ENCODE data around the gene ZC3H14. TPM values are rescaled to one million over a fixed set of nuclear protein-coding genes. Genes with fewer than 3 reads are reported as not detected.

The ZC3H14 gene
- total and polyA plus RNA-seq, 7 donors, result 28.5 to 45.0 (median 37.1) TPM

DNA sequence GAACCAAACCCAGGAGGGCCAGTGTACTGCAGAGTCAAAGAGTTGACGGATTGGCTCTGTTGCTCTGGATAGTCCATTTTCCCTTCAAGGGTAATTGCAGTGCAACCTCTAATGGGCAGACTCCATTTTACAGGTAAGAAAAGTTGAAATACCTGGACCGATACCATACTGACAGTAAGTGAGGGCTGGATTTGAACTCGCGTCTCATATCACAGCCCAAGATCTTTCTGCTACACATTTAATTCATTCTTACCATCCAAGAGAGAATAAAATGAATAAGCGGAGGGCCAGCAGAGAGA lies 356 bp upstream of the ZC3H14 start:
- peak in 2 of 4 donors; percentile 1 to 3 for ATAC-seq
- Histone ChIP-seq H3K9me3 (no peaks in the 10 kb centered on the region), H3K4me1 (peaks cover 9% of the 10 kb centered on the region), H3K36me3 (ENCODE audit: insufficient read depth in 1 of 2, low read depth in 1 of 2) (peaks cover 0 to 11% of the 10 kb centered on the region in 2 donors), H3K27ac (peak overlapping the region; percentile 85), H3K27me3 (ENCODE audit: insufficient read depth in 3 of 3, low read length in 2 of 3) (no peaks in the 10 kb centered on the region), H3K4me3 (peak overlapping the region; percentile 81)
- intact Hi-C loops (cut with DNase I), result loop anchor here (5.0 kb wide), 1 partner anchor 70 kb away; no protein-coding TSS in a partner anchor
- TF ChIP-seq, protein P1, sequence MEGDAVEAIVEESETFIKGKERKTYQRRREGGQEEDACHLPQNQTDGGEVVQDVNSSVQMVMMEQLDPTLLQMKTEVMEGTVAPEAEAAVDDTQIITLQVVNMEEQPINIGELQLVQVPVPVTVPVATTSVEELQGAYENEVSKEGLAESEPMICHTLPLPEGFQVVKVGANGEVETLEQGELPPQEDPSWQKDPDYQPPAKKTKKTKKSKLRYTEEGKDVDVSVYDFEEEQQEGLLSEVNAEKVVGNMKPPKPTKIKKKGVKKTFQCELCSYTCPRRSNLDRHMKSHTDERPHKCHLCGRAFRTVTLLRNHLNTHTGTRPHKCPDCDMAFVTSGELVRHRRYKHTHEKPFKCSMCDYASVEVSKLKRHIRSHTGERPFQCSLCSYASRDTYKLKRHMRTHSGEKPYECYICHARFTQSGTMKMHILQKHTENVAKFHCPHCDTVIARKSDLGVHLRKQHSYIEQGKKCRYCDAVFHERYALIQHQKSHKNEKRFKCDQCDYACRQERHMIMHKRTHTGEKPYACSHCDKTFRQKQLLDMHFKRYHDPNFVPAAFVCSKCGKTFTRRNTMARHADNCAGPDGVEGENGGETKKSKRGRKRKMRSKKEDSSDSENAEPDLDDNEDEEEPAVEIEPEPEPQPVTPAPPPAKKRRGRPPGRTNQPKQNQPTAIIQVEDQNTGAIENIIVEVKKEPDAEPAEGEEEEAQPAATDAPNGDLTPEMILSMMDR (IDR thresholded peaks at IDR 0.05), result no peak
- DNase-seq, result no peak
- 23 to 28% (median 26%) methylated on average over 5 of the region's 5 CpGs for WGBS, 3 donors

DNA sequence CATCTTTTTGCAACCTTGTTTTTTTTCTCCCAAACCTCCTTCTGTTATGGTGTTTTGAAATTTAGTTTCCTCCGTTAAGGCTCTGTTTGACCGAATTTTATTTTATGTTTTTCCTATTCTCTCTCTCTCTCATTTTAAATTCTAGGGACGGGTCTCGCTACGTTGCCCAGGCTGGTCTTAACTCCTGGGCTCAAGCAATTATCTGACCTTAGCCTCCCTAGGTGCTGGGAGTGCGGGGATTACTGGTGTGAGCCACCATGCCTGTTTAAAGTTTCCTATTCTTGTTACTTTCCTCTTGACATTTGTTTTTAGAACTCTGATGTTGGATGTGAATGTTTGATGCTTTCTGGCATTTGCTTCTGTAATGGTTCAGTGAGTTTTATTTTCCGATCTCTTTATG lies 1.0 kb downstream of the ZC3H14 start:
- Histone ChIP-seq H3K27me3 (ENCODE audit: insufficient read depth in 3 of 3, low read length in 2 of 3) (no peaks in the 10 kb centered on the region), H3K9me3 (no peaks in the 10 kb centered on the region), H3K4me3 (peak overlapping the region; percentile 81), H3K4me1 (peaks cover 9% of the 10 kb centered on the region), H3K36me3 (ENCODE audit: insufficient read depth in 1 of 2, low read depth in 1 of 2) (peaks cover 8 to 25% of the 10 kb centered on the region in 2 donors), H3K27ac (no peak overlapping the region)
- 35 to 39% (median 35%) methylated on average over 7 of the region's 7 CpGs for WGBS, 3 donors
- no peak for DNase-seq
- TF ChIP-seq, protein P1 (IDR thresholded peaks at IDR 0.05), result no peak
- intact Hi-C loops (cut with DNase I), result loop anchor here (5.0 kb wide), 1 partner anchor 72 kb away; no protein-coding TSS in a partner anchor
- no peak for ATAC-seq

DNA sequence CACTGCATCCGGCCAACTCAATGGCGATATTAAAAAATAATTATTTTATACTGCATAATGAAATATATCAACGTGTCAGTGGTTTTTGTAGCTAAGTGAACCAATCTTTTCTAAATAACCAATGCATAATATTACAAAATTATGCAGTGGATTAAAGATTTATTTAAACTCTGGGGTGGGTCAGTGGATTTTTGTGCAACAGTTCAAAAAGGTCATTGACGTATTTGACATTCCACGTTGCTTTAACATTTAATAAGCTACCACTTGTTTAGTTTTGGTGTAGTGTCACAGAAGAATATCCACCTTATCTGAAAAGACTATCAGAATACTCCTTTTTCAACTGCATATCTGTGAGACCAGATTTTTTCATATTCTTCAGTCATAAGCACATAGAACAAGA lies 2.6 kb downstream of the ZC3H14 start:
- intact Hi-C loops (cut with DNase I), result no loop called here

DNA sequence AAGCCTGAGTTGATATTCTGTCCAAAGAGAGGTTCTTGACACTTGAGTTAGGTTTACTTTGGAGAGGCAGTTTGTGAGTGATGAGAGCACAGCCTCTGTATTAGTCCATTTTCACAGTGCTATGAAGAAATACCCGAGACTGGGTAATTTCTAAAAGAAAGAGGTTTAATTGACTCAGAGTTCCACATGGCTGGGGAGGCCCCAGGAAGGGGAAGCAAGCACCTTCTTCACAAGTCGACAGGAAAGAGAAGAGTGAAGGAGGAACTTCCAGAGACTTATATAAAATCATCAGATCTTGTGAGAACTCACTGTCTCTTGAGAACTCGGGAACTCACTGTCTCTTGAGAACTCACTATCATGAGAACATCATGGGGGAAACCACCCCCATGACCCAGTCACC lies 5.4 kb downstream of the ZC3H14 start:
- 75 to 77% (median 76%) methylated on average over 3 of the region's 3 CpGs for WGBS, 3 donors
- ATAC-seq (no peak), DNase-seq (no peak)
- Histone ChIP-seq H3K36me3 (ENCODE audit: insufficient read depth in 1 of 2, low read depth in 1 of 2) (peaks cover 13 to 68% of the 10 kb centered on the region in 2 donors), H3K4me3 (no peak overlapping the region), H3K4me1 (peaks cover 9% of the 10 kb centered on the region), H3K9me3 (no peaks in the 10 kb centered on the region), H3K27me3 (ENCODE audit: insufficient read depth in 3 of 3, low read length in 2 of 3) (no peaks in the 10 kb centered on the region), H3K27ac (no peak overlapping the region)
- TF ChIP-seq, protein P1 (IDR thresholded peaks at IDR 0.05), result no peak
- intact Hi-C loops (cut with DNase I), result no loop called here

More for the DNA sequence above, 2.6 kb downstream of the ZC3H14 start:
- ATAC-seq, result no peak
- H3K9me3 ChIP-seq, result no peaks in the 10 kb centered on the region
- H3K36me3 ChIP-seq (ENCODE audit: insufficient read depth in 1 of 2, low read depth in 1 of 2), result peaks cover 8 to 41% of the 10 kb centered on the region in 2 donors
- no peak overlapping the region for H3K27ac ChIP-seq
- TF ChIP-seq, protein P1 (IDR thresholded peaks at IDR 0.05), result no peak
- H3K4me1 ChIP-seq, result peaks cover 9% of the 10 kb centered on the region
- 92 to 96% (median 93%) methylated on average over 5 of the region's 5 CpGs for WGBS, 3 donors
- no peak overlapping the region for H3K4me3 ChIP-seq
- H3K27me3 ChIP-seq (ENCODE audit: insufficient read depth in 3 of 3, low read length in 2 of 3), result no peaks in the 10 kb centered on the region
- DNase-seq, result no peak

DNA sequence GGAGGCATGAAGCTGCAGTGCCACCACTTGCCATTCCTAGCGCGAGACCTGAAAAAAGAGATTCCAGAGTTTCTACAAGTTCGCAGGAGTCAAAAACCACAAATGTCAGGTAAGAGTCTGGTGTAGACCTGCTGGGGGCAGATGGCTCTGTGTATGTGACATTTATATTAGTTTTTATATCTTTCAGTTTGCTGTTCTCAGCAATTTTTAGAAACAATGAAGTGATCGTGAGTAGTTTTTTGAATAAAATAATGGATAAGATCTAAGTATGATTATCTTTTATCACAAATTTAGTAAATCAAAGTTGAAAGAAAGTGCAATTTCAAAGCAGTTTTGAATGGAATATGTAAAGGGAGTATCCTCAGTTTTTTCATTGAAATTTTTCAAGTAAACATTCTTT lies 9.3 kb downstream of the ZC3H14 start:
- H3K4me3 ChIP-seq, result no peak overlapping the region
- DNase-seq (no peak), ATAC-seq (no peak)
- no peaks in the 10 kb centered on the region for H3K27me3 ChIP-seq (ENCODE audit: insufficient read depth in 3 of 3, low read length in 2 of 3)
- H3K27ac ChIP-seq, result no peak overlapping the region
- TF ChIP-seq, protein P1 (IDR thresholded peaks at IDR 0.05), result no peak
- H3K9me3 ChIP-seq, result no peaks in the 10 kb centered on the region
- intact Hi-C loops (cut with DNase I), result no loop called here
- WGBS, 3 donors, result 95 to 100% (median 98%) methylated on average over 4 of the region's 4 CpGs
- H3K36me3 ChIP-seq (ENCODE audit: insufficient read depth in 1 of 2, low read depth in 1 of 2), result peaks cover 19 to 99% of the 10 kb centered on the region in 2 donors
- H3K4me1 ChIP-seq, result no peaks in the 10 kb centered on the region

Data from psoas muscle (tissue), 8 donors.